MM.1S (cell line): ENCODE data around the gene SUFU.
"Not testable (repeated sequence)": the region's sequence is repeated elsewhere in the genome, so short reads cannot be mapped to it uniquely, and the experiment has no call there.

Experiments used
- DNase-seq: peaks from one replicate; pipeline ENCODE4 v3.0.0-alpha.2; 2015
- H2AFZ ChIP-seq: fragments of 300-600 bp; sonication (generic); 2 replicates; pipeline ENCODE4 v1.6.0; 2016; ENCODE audit warnings: antibody characterized with exemption, low read length
- H3F3A ChIP-seq: fragments of 300-600 bp; sonication (generic); 2 replicates; pipeline ENCODE4 v1.6.1; 2016; ENCODE audit warnings: mild to moderate bottlenecking, antibody characterized with exemption, low read length, moderate library complexity, mixed read lengths; ENCODE audit not compliant: insufficient read depth
- H3K27ac ChIP-seq: fragments of 300-600 bp; sonication (generic); 2 replicates; pipeline ENCODE4 v1.5.1; 2016; ENCODE audit warnings: mild to moderate bottlenecking, low read length
- H3K27me3 ChIP-seq: fragments of 300-600 bp; sonication (generic); replicated peaks from 2 replicates; pipeline ENCODE4 v1.6.0; 2016; ENCODE audit warnings: low read length; ENCODE audit not compliant: insufficient read depth
- H3K36me3 ChIP-seq: fragments of 300-600 bp; sonication (generic); replicated peaks from 2 replicates; pipeline ENCODE4 v1.6.1; 2016; ENCODE audit warnings: mild to moderate bottlenecking, low read length, mixed read lengths; ENCODE audit not compliant: insufficient read depth
- H3K4me1 ChIP-seq: fragments of 300-600 bp; sonication (generic); 2 replicates; pipeline ENCODE4 v1.6.1; 2016; ENCODE audit warnings: low read length, mixed read lengths
- H3K4me2 ChIP-seq: fragments of 300-600 bp; sonication (generic); 2 replicates; pipeline ENCODE4 v1.6.0; 2016; ENCODE audit warnings: low read depth, low read length
- H3K4me3 ChIP-seq: fragments of 300-600 bp; sonication (generic); 2 replicates; pipeline ENCODE4 v1.5.1; 2016; ENCODE audit warnings: low read length, mixed read lengths
- H3K79me2 ChIP-seq: fragments of 300-600 bp; sonication (generic); 2 replicates; pipeline ENCODE4 v1.6.1; 2016; ENCODE audit warnings: mixed run types, low read length, mixed read lengths
- H3K9ac ChIP-seq: fragments of 300-600 bp; sonication (generic); 2 replicates; pipeline ENCODE4 v1.6.1; 2016; ENCODE audit warnings: low read length, mixed read lengths
- H3K9me2 ChIP-seq: fragments of 300-600 bp; sonication (generic); replicated peaks from 2 replicates; pipeline ENCODE4 v1.6.1; 2016; ENCODE audit warnings: mild to moderate bottlenecking, low read length, mixed read lengths; ENCODE audit not compliant: insufficient read depth
- H3K9me3 ChIP-seq: fragments of 300-600 bp; sonication (generic); replicated peaks from 2 replicates; pipeline ENCODE4 v1.6.1; 2016; ENCODE audit warnings: mild to moderate bottlenecking, low read length, mixed read lengths; ENCODE audit not compliant: insufficient read depth
- H4K20me1 ChIP-seq: fragments of 300-600 bp; sonication (generic); 2 replicates; pipeline ENCODE4 v1.6.1; 2016; ENCODE audit warnings: mild to moderate bottlenecking, low read length, moderate library complexity, mixed read lengths; ENCODE audit not compliant: insufficient read depth
- CTCF ChIP-seq: fragments of 300-600 bp; sonication (generic); IDR thresholded peaks from 2 replicates; pipeline ENCODE4 v1.5.1; 2016; ENCODE audit warnings: antibody characterized with exemption, low read length, mixed read lengths
- EZH2 ChIP-seq: fragments of 300-600 bp; sonication (generic); optimal IDR thresholded peaks from 2 replicates; pipeline ENCODE3; 2017; ENCODE audit warnings: low read depth, mild to moderate bottlenecking, antibody characterized with exemption, low read length, mixed read lengths
- EZH2phosphoT487 ChIP-seq: fragments of 300-600 bp; sonication (generic); IDR thresholded peaks from 2 replicates; pipeline ENCODE4 v1.6.1; 2018; ENCODE audit warnings: antibody characterized with exemption, low read length

SUFU gene

GRCh38 chr10:102527546-102527945 is 23.8 kb downstream of the SUFU start:
- no peak overlapping the region for H3K9ac ChIP-seq
- H3K27me3 ChIP-seq, result no peaks in the 10 kb centered on the region
- H4K20me1 ChIP-seq, result no peaks in the 10 kb centered on the region

GRCh38 chr10:102534333-102534732 is 30.6 kb downstream of the SUFU start:
- H3K36me3 ChIP-seq, result no peaks in the 10 kb centered on the region
- no peak for DNase-seq
- no peaks in the 10 kb centered on the region for H3K9me2 ChIP-seq
- no peak overlapping the region for H3K4me3 ChIP-seq
- H3K79me2 ChIP-seq, result no peaks in the 10 kb centered on the region
- no peak overlapping the region for H3K4me2 ChIP-seq
- TF ChIP-seq EZH2phosphoT487, result no peak
- no peak for TF ChIP-seq CTCF
- TF ChIP-seq EZH2, result no peak
- H3K9ac ChIP-seq, result no peak overlapping the region
- no peaks in the 10 kb centered on the region for H3F3A ChIP-seq
- no peak overlapping the region for H2AFZ ChIP-seq
- H3K27me3 ChIP-seq, result no peaks in the 10 kb centered on the region
- H3K9me3 ChIP-seq, result no peaks in the 10 kb centered on the region
- no peaks in the 10 kb centered on the region for H4K20me1 ChIP-seq
- no peak overlapping the region for H3K27ac ChIP-seq
- no peaks in the 10 kb centered on the region for H3K4me1 ChIP-seq

More at GRCh38 chr10:102527546-102527945, 23.8 kb downstream of the SUFU start:
- H3K4me3 ChIP-seq, result no peak overlapping the region
- H3K27ac ChIP-seq, result no peak overlapping the region
- no peaks in the 10 kb centered on the region for H3K4me1 ChIP-seq
- no peaks in the 10 kb centered on the region for H3K79me2 ChIP-seq
- no peak overlapping the region for H3K4me2 ChIP-seq
- no peaks in the 10 kb centered on the region for H3K9me3 ChIP-seq
- no peaks in the 10 kb centered on the region for H3K36me3 ChIP-seq
- TF ChIP-seq EZH2, result no peak
- no peak for TF ChIP-seq EZH2phosphoT487
- no peak for TF ChIP-seq CTCF
- no peaks in the 10 kb centered on the region for H3F3A ChIP-seq
- DNase-seq, result no peak
- no peak overlapping the region for H2AFZ ChIP-seq
- no peaks in the 10 kb centered on the region for H3K9me2 ChIP-seq

- not testable (repeated sequence) for H3K27ac ChIP-seq, H3K9ac ChIP-seq, H3K4me2 ChIP-seq, H3K4me1 ChIP-seq, H3K79me2 ChIP-seq, H3K9me3 ChIP-seq, H3F3A ChIP-seq, H3K36me3 ChIP-seq, H3K4me3 ChIP-seq, H3K27me3 ChIP-seq, DNase-seq, H3K9me2 ChIP-seq, H2AFZ ChIP-seq, H4K20me1 ChIP-seq
These were observed 31.2 kb downstream of the SUFU start for GRCh38 chr10:102534966-102535365.

- Histone ChIP-seq H3K9me2 (no peaks in the 10 kb centered on the region), H3K9me3 (no peaks in the 10 kb centered on the region), H3K9ac (no peak overlapping the region), H3K79me2 (no peaks in the 10 kb centered on the region), H3K4me1 (no peaks in the 10 kb centered on the region), H3K36me3 (no peaks in the 10 kb centered on the region), H3K4me2 (no peak overlapping the region), H4K20me1 (no peaks in the 10 kb centered on the region), H3F3A (no peaks in the 10 kb centered on the region), H3K4me3 (no peak overlapping the region), H3K27ac (no peak overlapping the region), H2AFZ (no peak overlapping the region), H3K27me3 (no peaks in the 10 kb centered on the region)
- DNase-seq, result no peak
- TF ChIP-seq EZH2phosphoT487 (no peak), CTCF (no peak), EZH2 (no peak)
These were observed 31.8 kb downstream of the SUFU start for GRCh38 chr10:102535481-102536147.
